HEK293 (cell line): ENCODE data around the gene VPS13C.
A peak's percentile ranks its signal among the peaks of the same experiment; 100 is the strongest.

Source experiments
- CTCF ChIA-PET: fragments of 350-600 bp; formaldehyde crosslinking; extraction: SDS; loops from one replicate; lab custom pipeline; 2021; ENCODE audit warnings: antibody characterized with exemption; lab: Yijun Ruan, JAX
- POLR2A ChIA-PET: fragments of 300-600 bp; formaldehyde crosslinking; extraction: SDS; loops from one replicate; lab custom pipeline; 2020; ENCODE audit warnings: antibody characterized with exemption, inconsistent platforms; lab: Yijun Ruan, JAX
- H3K27ac ChIP-seq: fragments of 200-500 bp; sonication (Bioruptor generic); 2 replicates; pipeline ENCODE4 v1.5.1; 2014; ENCODE audit warnings: low read depth, low read length, control low read depth, inconsistent platforms; ENCODE audit errors: extremely low read depth
- H3K36me3 ChIP-seq, 2 experiments: fragments of 200-500 bp in 1 of 2; sonication (Bioruptor generic) in 1 of 2; 1 replicate in 1 of 2; 2 replicates in 1 of 2; pipeline ENCODE4 v1.5.1; 2014 to 2017; ENCODE audit warnings: inconsistent platforms in 2 of 2, low read length in 2 of 2; ENCODE audit not compliant: control insufficient read depth in 2 of 2, insufficient read depth in 1 of 2
- H3K4me1 ChIP-seq: fragments of 200-500 bp; sonication (Bioruptor generic); 2 replicates; pipeline ENCODE4 v1.5.1; 2014; ENCODE audit warnings: mild to moderate bottlenecking, low read length, inconsistent platforms; ENCODE audit not compliant: control insufficient read depth, insufficient read depth
- H3K4me3 ChIP-seq: 2 replicates; pipeline ENCODE4 v1.5.1; 2011; ENCODE audit warnings: low read depth, mild to moderate bottlenecking, control low read depth, low read length, moderate library complexity
- H3K9me3 ChIP-seq: fragments of 200-500 bp; sonication (Bioruptor generic); 2 replicates; pipeline ENCODE4 v1.5.1; 2014; ENCODE audit warnings: low read depth, low read length, inconsistent platforms; ENCODE audit not compliant: control insufficient read depth, insufficient read depth
- CTCF ChIP-seq: fragments of 450-650 bp; formaldehyde crosslinking; IDR thresholded peaks from 2 replicates; pipeline ENCODE4 v1.5.1; 2016; ENCODE audit warnings: missing biosample characterization, missing genetic modification characterization
- GLI2 ChIP-seq: fragments of 450-650 bp; formaldehyde crosslinking; IDR thresholded peaks from 2 replicates; pipeline ENCODE4; 2017; ENCODE audit warnings: missing biosample characterization, missing genetic modification characterization, low read depth, borderline replicate concordance
- IKZF3 ChIP-seq: fragments of 450-650 bp; IDR thresholded peaks from 2 replicates; pipeline ENCODE4 v1.5.0; 2018; ENCODE audit warnings: missing biosample characterization, mild to moderate bottlenecking, missing genetic modification characterization, moderate library complexity
- KLF10 ChIP-seq: fragments of 450-650 bp; IDR thresholded peaks from 2 replicates; pipeline ENCODE4 v1.5.1; 2018; ENCODE audit warnings: missing biosample characterization, mild to moderate bottlenecking, missing genetic modification characterization
- MZF1 ChIP-seq: fragments of 450-650 bp; formaldehyde crosslinking; IDR thresholded peaks from 2 replicates; pipeline ENCODE4 v1.5.1; 2017; ENCODE audit warnings: missing biosample characterization, missing genetic modification characterization, borderline replicate concordance
- ZBTB21 ChIP-seq: fragments of 450-650 bp; formaldehyde crosslinking; IDR thresholded peaks from 2 replicates; pipeline ENCODE4 v1.5.1; 2017; ENCODE audit warnings: missing biosample characterization, missing genetic modification characterization
- ZNF121 ChIP-seq: fragments of 450-650 bp; formaldehyde crosslinking; IDR thresholded peaks from 2 replicates; pipeline ENCODE4 v1.5.1; 2016; ENCODE audit warnings: missing biosample characterization, missing genetic modification characterization
- ZNF133 ChIP-seq: fragments of 450-650 bp; formaldehyde crosslinking; IDR thresholded peaks from 2 replicates; pipeline ENCODE4 v1.5.1; 2016; ENCODE audit warnings: missing biosample characterization, missing genetic modification characterization
- ZNF155 ChIP-seq: fragments of 450-650 bp; formaldehyde crosslinking; IDR thresholded peaks from 2 replicates; pipeline ENCODE4 v1.5.1; 2016; ENCODE audit warnings: missing biosample characterization, missing genetic modification characterization
- ZNF18 ChIP-seq: fragments of 450-650 bp; formaldehyde crosslinking; IDR thresholded peaks from 2 replicates; pipeline ENCODE4 v1.5.1; 2016; ENCODE audit warnings: missing biosample characterization, missing genetic modification characterization
- ZNF211 ChIP-seq: fragments of 450-650 bp; formaldehyde crosslinking; IDR thresholded peaks from 2 replicates; pipeline ENCODE4 v1.5.1; 2016; ENCODE audit warnings: low read depth, missing biosample characterization, missing genetic modification characterization
- ZNF23 ChIP-seq: fragments of 450-650 bp; formaldehyde crosslinking; IDR thresholded peaks from 2 replicates; pipeline ENCODE4 v1.5.1; 2016; ENCODE audit warnings: missing biosample characterization, missing genetic modification characterization, borderline replicate concordance
- ZNF239 ChIP-seq: fragments of 450-650 bp; formaldehyde crosslinking; IDR thresholded peaks from 2 replicates; pipeline ENCODE4 v1.5.1; 2016; ENCODE audit warnings: missing biosample characterization, missing genetic modification characterization
- ZNF248 ChIP-seq: fragments of 450-650 bp; formaldehyde crosslinking; IDR thresholded peaks from 2 replicates; pipeline ENCODE4 v1.5.1; 2017; ENCODE audit warnings: missing biosample characterization, missing genetic modification characterization
- ZNF398 ChIP-seq: fragments of 450-650 bp; formaldehyde crosslinking; IDR thresholded peaks from 2 replicates; pipeline ENCODE4 v1.5.1; 2017; ENCODE audit warnings: missing biosample characterization, missing genetic modification characterization
- ZNF488 ChIP-seq: fragments of 450-650 bp; formaldehyde crosslinking; IDR thresholded peaks from 2 replicates; pipeline ENCODE4 v1.5.1; 2016; ENCODE audit warnings: missing biosample characterization, missing genetic modification characterization
- ZNF585B ChIP-seq: fragments of 450-650 bp; formaldehyde crosslinking; IDR thresholded peaks from 2 replicates; pipeline ENCODE4 v1.5.1; 2016; ENCODE audit warnings: missing biosample characterization, missing genetic modification characterization
- ZNF621 ChIP-seq: fragments of 450-650 bp; formaldehyde crosslinking; IDR thresholded peaks from 2 replicates; pipeline ENCODE4 v1.5.1; 2017; ENCODE audit warnings: missing biosample characterization, missing genetic modification characterization
- ZNF645 ChIP-seq: fragments of 450-650 bp; formaldehyde crosslinking; IDR thresholded peaks from 2 replicates; pipeline ENCODE4; 2016; ENCODE audit warnings: missing biosample characterization, missing genetic modification characterization
- ZNF654 ChIP-seq: fragments of 450-650 bp; formaldehyde crosslinking; IDR thresholded peaks from 2 replicates; pipeline ENCODE4 v1.5.1; 2016; ENCODE audit warnings: low read depth, missing biosample characterization, missing genetic modification characterization
- ZNF747 ChIP-seq: fragments of 450-650 bp; formaldehyde crosslinking; IDR thresholded peaks from 2 replicates; pipeline ENCODE4 v1.5.1; 2016; ENCODE audit warnings: missing biosample characterization, missing genetic modification characterization
- ZNF768 ChIP-seq: fragments of 450-650 bp; formaldehyde crosslinking; IDR thresholded peaks from 2 replicates; pipeline ENCODE4 v1.5.1; 2018; ENCODE audit warnings: missing biosample characterization, mild to moderate bottlenecking, missing genetic modification characterization
- ZSCAN23 ChIP-seq: fragments of 450-650 bp; formaldehyde crosslinking; IDR thresholded peaks from 2 replicates; pipeline ENCODE4 v1.5.1; 2016; ENCODE audit warnings: missing biosample characterization, missing genetic modification characterization

The VPS13C gene

DNA sequence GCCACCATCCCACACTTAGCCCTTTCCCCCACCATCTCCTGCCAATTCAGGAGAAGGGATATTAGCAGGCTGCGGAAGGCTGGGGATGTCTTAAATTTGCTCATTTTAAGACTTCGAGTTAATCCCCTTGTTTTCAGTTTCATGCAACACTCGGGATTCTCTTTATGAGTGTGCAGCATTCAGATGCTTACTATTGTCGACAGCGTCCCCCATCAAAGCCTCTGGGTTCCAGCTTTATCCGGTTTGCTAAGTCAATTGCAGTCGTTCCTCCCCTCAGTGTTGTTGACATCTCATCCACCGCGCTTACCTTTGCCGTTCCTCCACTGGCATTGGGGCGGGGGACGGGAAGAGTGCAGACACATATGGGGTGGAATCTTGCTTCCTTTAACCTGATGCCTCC lies 220.2 kb downstream of the VPS13C start:
- POLR2A ChIA-PET: no interaction called here

GRCh38 chr15:61839546-61839945 lies 220.7 kb downstream of the VPS13C start:
- ChIA-PET POLR2A (no interaction called here), CTCF (no interaction called here)
- TF ChIP-seq ZSCAN23 (tag by site-specific recombination) (no peak), GLI2 (tag by site-specific recombination) (no peak)
- no peaks in the 10 kb centered on the region for H3K36me3 ChIP-seq
- H3K9me3 ChIP-seq: no peaks in the 10 kb centered on the region
- H3K4me3 ChIP-seq: no peak overlapping the region
- H3K27ac ChIP-seq: no peak overlapping the region
- no peaks in the 10 kb centered on the region for H3K4me1 ChIP-seq

More for the DNA sequence above, 220.2 kb downstream of the VPS13C start:
- no peaks in the 10 kb centered on the region for H3K36me3 ChIP-seq
- TF ChIP-seq ZNF645: no peak
- TF ChIP-seq MZF1 (tag by site-specific recombination): no peak
- no peak for TF ChIP-seq ZNF239 (tag by site-specific recombination)
- TF ChIP-seq ZNF398 (tag by site-specific recombination): no peak
- TF ChIP-seq ZNF18 (tag by site-specific recombination): no peak
- no peak for TF ChIP-seq ZNF23 (tag by site-specific recombination)
- TF ChIP-seq ZBTB21 (tag by site-specific recombination): no peak
- TF ChIP-seq ZNF747 (tag by site-specific recombination): no peak
- TF ChIP-seq, all 188 proteins: peak for 0
- no peak overlapping the region for H3K27ac ChIP-seq
- H3K4me3 ChIP-seq: no peak overlapping the region
- H3K4me1 ChIP-seq: no peaks in the 10 kb centered on the region
- no peaks in the 10 kb centered on the region for H3K9me3 ChIP-seq
- CTCF ChIA-PET: no interaction called here

DNA sequence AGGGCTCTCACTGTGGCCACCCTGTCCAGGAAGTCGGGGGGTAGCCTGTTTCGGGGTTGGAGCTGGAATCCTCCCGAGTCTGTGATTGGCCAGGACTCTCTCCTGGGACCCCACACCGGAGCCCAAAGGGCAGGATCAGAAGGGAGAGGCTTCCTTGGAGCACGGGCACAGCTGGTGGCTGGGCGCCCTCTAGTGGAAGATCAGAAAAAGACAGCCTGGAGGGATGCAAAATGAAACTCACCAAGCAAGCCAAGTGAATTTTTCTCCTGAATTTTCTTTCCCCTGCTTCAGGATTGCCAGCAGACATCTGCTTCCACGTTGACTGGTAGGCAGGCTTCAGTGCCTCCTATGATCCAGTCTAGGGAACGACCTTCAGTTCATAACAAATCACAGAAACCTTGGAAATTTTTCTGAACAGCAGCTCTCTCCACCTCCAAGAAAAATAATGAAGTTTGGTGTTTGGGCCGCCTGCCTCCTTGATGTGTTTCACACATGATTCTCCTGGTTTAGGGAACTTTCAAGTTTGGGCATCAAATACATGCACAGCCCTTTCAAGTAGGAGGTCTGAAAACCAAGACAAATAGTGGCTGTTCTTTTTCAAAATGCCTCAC lies 224.6 kb downstream of the VPS13C start:
- Histone ChIP-seq H3K9me3 (no peaks in the 10 kb centered on the region), H3K27ac (no peak overlapping the region), H3K36me3 (no peaks in the 10 kb centered on the region), H3K4me1 (no peaks in the 10 kb centered on the region), H3K4me3 (no peak overlapping the region)
- CTCF ChIA-PET: interaction anchor here (0.6 to 2.3 kb wide), 26 partner anchors 11 to 1982 kb away, joined by 3 to 12 read pairs (median 4); no protein-coding TSS in a partner anchor
- POLR2A ChIA-PET: no interaction called here
- TF ChIP-seq CTCF (peak; percentile 60; the same call in 1 of the 2 replicates), IKZF3 (tag by site-specific recombination) (peak; percentile 52; the same call in 1 of the 2 replicates), ZNF18 (tag by site-specific recombination) (no peak), ZNF488 (tag by site-specific recombination) (no peak), ZNF133 (no peak), ZNF621 (tag by site-specific recombination) (no peak), ZNF121 (tag by site-specific recombination) (no peak), ZNF248 (tag by site-specific recombination) (no peak), ZNF654 (tag by site-specific recombination) (peak; percentile 67), ZNF585B (no peak), ZNF155 (tag by site-specific recombination) (no peak), KLF10 (tag by site-specific recombination) (no peak), ZNF211 (no peak), ZNF768 (no peak)
